ENCODE data around the gene SGPL1.

The SGPL1 gene

GRCh38 chr10:70903262-70903921, 87.6 kb downstream of the SGPL1 start:
- H3K36me3 ChIP-seq (ENCODE audit: control insufficient read depth in 1 of 2, insufficient read depth in 2 of 2, low read length in 2 of 2), result no peaks in the 10 kb centered on the region
- no peak overlapping the region for H3K27ac ChIP-seq (ENCODE audit: low read depth, low read length)
- no peak overlapping the region for H3K9ac ChIP-seq (ENCODE audit: low read depth in 1 of 2, low read length in 2 of 2)
- H3K4me1 ChIP-seq (ENCODE audit: control insufficient read depth in 1 of 2, insufficient read depth in 2 of 2, low read length in 2 of 2), result peaks cover 13 to 15% of the 10 kb centered on the region in 2 donors
- no peaks in the 10 kb centered on the region for H3K27me3 ChIP-seq (ENCODE audit: control insufficient read depth in 1 of 2, insufficient read depth in 2 of 2, low read length in 2 of 2)
- H3K9me3 ChIP-seq (ENCODE audit: control insufficient read depth in 1 of 2, low read length in 2 of 2), result no peaks in the 10 kb centered on the region
- no peak overlapping the region for H3K4me3 ChIP-seq (ENCODE audit: low read depth in 1 of 2, low read length in 2 of 2)

GRCh38 chr10:70905071-70906021, 89.6 kb downstream of the SGPL1 start:
- no peak overlapping the region for H3K27ac ChIP-seq (ENCODE audit: low read depth, low read length)
- no peaks in the 10 kb centered on the region for H3K9me3 ChIP-seq (ENCODE audit: control insufficient read depth in 1 of 2, low read length in 2 of 2)
- no peak overlapping the region for H3K4me3 ChIP-seq (ENCODE audit: low read depth in 1 of 2, low read length in 2 of 2)
- no peaks in the 10 kb centered on the region for H3K36me3 ChIP-seq (ENCODE audit: control insufficient read depth in 1 of 2, insufficient read depth in 2 of 2, low read length in 2 of 2)
- H3K9ac ChIP-seq (ENCODE audit: low read depth in 1 of 2, low read length in 2 of 2), result no peak overlapping the region
- no peaks in the 10 kb centered on the region for H3K27me3 ChIP-seq (ENCODE audit: control insufficient read depth in 1 of 2, insufficient read depth in 2 of 2, low read length in 2 of 2)
- H3K4me1 ChIP-seq (ENCODE audit: control insufficient read depth in 1 of 2, insufficient read depth in 2 of 2, low read length in 2 of 2), result peaks cover 13 to 15% of the 10 kb centered on the region in 2 donors

DNA sequence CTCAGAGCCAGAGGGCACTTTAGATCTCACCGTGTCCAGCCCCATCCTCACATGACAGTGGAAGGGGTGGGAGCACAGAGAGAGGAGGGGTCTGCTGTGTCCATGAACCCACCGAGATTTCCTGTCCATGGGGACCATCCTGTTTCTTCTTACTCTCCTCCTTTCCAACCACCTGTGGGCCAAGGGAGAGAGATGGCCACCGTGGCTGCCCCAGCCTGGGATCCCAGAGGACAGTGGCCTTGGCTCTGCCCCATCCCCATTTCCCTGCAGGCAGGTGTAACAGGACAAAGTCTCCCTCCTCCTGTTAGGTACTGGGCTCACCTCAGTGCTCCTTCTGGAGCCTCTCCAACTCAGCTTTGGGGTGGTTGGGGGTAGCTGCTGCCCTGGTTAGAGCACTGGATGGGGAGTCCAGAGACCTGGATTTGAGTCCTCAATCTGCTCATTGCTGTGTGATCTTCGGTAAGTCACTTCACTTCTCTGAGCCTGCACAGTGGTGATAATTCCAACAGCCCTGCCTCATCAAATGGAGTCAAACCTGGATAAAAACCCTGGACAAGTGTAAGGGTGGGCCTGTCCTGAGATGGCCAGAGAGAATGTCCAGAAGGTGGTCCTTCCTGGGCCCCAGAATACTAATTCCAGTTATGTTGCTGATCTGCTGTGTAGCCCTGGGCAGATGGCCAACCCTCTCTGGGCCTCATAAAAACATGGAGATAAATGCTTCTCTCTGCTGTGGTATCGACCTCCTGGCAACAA, 90.5 kb downstream of the SGPL1 start:
- Histone ChIP-seq H3K4me1 (ENCODE audit: control insufficient read depth in 1 of 2, insufficient read depth in 2 of 2, low read length in 2 of 2) (peaks cover 13 to 15% of the 10 kb centered on the region in 2 donors), H3K27me3 (ENCODE audit: control insufficient read depth in 1 of 2, insufficient read depth in 2 of 2, low read length in 2 of 2) (no peaks in the 10 kb centered on the region)

DNA sequence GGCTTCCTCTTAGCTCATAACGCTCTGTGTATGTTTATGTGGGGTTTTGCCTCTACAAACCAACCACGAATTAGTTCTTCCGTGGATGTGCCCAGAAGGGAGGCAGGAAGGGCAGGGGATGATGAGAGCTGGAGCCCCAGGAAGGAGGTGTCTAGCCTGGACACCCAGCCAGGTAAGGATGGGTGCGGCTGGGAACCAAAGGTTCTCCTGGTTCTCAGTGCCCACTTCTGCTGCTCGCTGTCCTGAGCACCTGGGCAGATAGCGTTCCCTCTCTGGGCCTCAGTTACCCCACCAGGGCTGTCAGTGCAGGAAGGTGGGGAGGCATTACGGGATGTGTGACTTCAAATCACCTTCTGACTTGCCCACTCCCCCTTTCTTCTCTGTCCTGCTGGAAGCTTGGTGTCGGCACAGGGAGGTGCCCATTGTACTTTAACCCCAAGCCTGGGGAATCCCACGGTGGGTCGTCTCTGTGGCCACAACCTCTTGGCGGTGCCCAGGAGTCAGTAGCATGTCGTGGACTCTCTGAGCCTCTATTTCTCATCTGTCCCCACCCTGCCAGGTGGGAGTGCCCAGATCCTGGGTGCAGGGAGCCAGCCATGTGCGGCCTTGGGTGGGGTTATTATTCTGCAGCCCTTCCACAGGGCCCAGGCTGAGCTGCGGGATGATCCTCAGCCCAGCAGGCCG, 91.3 kb downstream of the SGPL1 start:
- H3K27me3 ChIP-seq (ENCODE audit: control insufficient read depth in 1 of 2, insufficient read depth in 2 of 2, low read length in 2 of 2), result no peaks in the 10 kb centered on the region
- H3K9ac ChIP-seq (ENCODE audit: low read depth in 1 of 2, low read length in 2 of 2), result no peak overlapping the region
- H3K36me3 ChIP-seq (ENCODE audit: control insufficient read depth in 1 of 2, insufficient read depth in 2 of 2, low read length in 2 of 2), result no peaks in the 10 kb centered on the region
- no peak overlapping the region for H3K4me3 ChIP-seq (ENCODE audit: low read depth in 1 of 2, low read length in 2 of 2)
- peaks cover 13 to 15% of the 10 kb centered on the region in 2 donors for H3K4me1 ChIP-seq (ENCODE audit: control insufficient read depth in 1 of 2, insufficient read depth in 2 of 2, low read length in 2 of 2)
- H3K9me3 ChIP-seq (ENCODE audit: control insufficient read depth in 1 of 2, low read length in 2 of 2), result no peaks in the 10 kb centered on the region
- H3K27ac ChIP-seq (ENCODE audit: low read depth, low read length), result no peak overlapping the region

More for the DNA sequence above, 90.5 kb downstream of the SGPL1 start:
- no peaks in the 10 kb centered on the region for H3K9me3 ChIP-seq (ENCODE audit: control insufficient read depth in 1 of 2, low read length in 2 of 2)
- no peak overlapping the region for H3K9ac ChIP-seq (ENCODE audit: low read depth in 1 of 2, low read length in 2 of 2)
- no peak overlapping the region for H3K4me3 ChIP-seq (ENCODE audit: low read depth in 1 of 2, low read length in 2 of 2)
- no peak overlapping the region for H3K27ac ChIP-seq (ENCODE audit: low read depth, low read length)
- H3K36me3 ChIP-seq (ENCODE audit: control insufficient read depth in 1 of 2, insufficient read depth in 2 of 2, low read length in 2 of 2), result no peaks in the 10 kb centered on the region

- Histone ChIP-seq H3K27ac (ENCODE audit: low read depth, low read length) (no peak overlapping the region), H3K4me1 (ENCODE audit: control insufficient read depth in 1 of 2, insufficient read depth in 2 of 2, low read length in 2 of 2) (peaks cover 13 to 15% of the 10 kb centered on the region in 2 donors), H3K9ac (ENCODE audit: low read depth in 1 of 2, low read length in 2 of 2) (no peak overlapping the region), H3K36me3 (ENCODE audit: control insufficient read depth in 1 of 2, insufficient read depth in 2 of 2, low read length in 2 of 2) (no peaks in the 10 kb centered on the region), H3K9me3 (ENCODE audit: control insufficient read depth in 1 of 2, low read length in 2 of 2) (no peaks in the 10 kb centered on the region), H3K27me3 (ENCODE audit: control insufficient read depth in 1 of 2, insufficient read depth in 2 of 2, low read length in 2 of 2) (no peaks in the 10 kb centered on the region), H3K4me3 (ENCODE audit: low read depth in 1 of 2, low read length in 2 of 2) (no peak overlapping the region)
Measured at GRCh38 chr10:70907637-70908405, 92.1 kb downstream of the SGPL1 start.

DNA sequence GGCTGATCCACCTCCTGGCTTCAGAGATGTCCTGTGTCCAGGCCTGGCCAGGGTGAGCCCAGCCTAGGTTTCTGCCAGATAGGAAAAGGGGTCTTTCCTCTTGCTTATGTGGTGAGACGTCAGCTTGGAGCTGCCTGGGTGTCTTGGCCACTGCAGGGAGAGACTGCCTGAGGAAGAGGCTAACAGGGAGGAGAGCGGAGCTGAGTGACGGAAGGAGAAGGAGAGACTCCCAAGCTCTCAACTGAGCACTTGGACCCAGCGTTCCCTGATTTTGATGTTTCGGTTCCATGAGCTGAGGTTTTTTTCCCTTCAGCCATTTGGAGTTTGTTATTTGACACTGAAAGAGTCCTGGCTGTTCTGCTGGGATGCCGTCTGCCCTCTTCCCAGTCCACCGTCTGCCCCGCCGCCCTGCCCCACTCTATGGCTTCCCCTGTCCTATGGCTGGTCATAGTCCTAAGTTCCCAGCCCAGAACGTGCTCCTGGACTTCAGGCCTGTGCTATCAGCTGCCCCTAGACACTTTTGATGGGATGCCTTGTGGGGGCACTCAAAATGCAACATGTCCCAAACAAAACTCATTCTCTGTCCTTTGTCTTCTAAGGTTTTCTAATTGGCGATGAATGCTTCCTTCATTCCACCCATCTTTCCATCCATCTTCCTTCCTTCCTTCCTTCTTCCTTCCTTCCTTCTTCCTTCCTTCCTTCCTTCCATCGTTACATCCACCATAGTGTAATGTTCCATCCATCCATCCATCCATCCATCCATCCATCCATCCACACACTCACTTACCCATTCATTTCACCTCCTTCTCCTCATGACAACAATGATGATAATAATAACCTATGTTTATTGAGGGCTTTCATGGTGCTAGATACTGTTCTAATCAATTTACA, 92.9 kb downstream of the SGPL1 start:
- peaks cover 10 to 12% of the 10 kb centered on the region in 2 donors for H3K4me1 ChIP-seq (ENCODE audit: control insufficient read depth in 1 of 2, insufficient read depth in 2 of 2, low read length in 2 of 2)
- H3K27me3 ChIP-seq (ENCODE audit: control insufficient read depth in 1 of 2, insufficient read depth in 2 of 2, low read length in 2 of 2), result no peaks in the 10 kb centered on the region
- no peak overlapping the region for H3K9ac ChIP-seq (ENCODE audit: low read depth in 1 of 2, low read length in 2 of 2)

GRCh38 chr10:70909326-70909935, 93.7 kb downstream of the SGPL1 start:
- Histone ChIP-seq H3K4me1 (ENCODE audit: control insufficient read depth in 1 of 2, insufficient read depth in 2 of 2, low read length in 2 of 2) (peaks cover 10 to 12% of the 10 kb centered on the region in 2 donors), H3K9me3 (ENCODE audit: control insufficient read depth in 1 of 2, low read length in 2 of 2) (no peaks in the 10 kb centered on the region), H3K36me3 (ENCODE audit: control insufficient read depth in 1 of 2, insufficient read depth in 2 of 2, low read length in 2 of 2) (no peaks in the 10 kb centered on the region), H3K9ac (ENCODE audit: low read depth in 1 of 2, low read length in 2 of 2) (no peak overlapping the region), H3K27ac (ENCODE audit: low read depth, low read length) (no peak overlapping the region), H3K27me3 (ENCODE audit: control insufficient read depth in 1 of 2, insufficient read depth in 2 of 2, low read length in 2 of 2) (no peaks in the 10 kb centered on the region), H3K4me3 (ENCODE audit: low read depth in 1 of 2, low read length in 2 of 2) (no peak overlapping the region)

More for the DNA sequence above, 92.9 kb downstream of the SGPL1 start:
- no peaks in the 10 kb centered on the region for H3K36me3 ChIP-seq (ENCODE audit: control insufficient read depth in 1 of 2, insufficient read depth in 2 of 2, low read length in 2 of 2)
- no peak overlapping the region for H3K27ac ChIP-seq (ENCODE audit: low read depth, low read length)
- H3K4me3 ChIP-seq (ENCODE audit: low read depth in 1 of 2, low read length in 2 of 2), result no peak overlapping the region
- H3K9me3 ChIP-seq (ENCODE audit: control insufficient read depth in 1 of 2, low read length in 2 of 2), result no peaks in the 10 kb centered on the region

DNA sequence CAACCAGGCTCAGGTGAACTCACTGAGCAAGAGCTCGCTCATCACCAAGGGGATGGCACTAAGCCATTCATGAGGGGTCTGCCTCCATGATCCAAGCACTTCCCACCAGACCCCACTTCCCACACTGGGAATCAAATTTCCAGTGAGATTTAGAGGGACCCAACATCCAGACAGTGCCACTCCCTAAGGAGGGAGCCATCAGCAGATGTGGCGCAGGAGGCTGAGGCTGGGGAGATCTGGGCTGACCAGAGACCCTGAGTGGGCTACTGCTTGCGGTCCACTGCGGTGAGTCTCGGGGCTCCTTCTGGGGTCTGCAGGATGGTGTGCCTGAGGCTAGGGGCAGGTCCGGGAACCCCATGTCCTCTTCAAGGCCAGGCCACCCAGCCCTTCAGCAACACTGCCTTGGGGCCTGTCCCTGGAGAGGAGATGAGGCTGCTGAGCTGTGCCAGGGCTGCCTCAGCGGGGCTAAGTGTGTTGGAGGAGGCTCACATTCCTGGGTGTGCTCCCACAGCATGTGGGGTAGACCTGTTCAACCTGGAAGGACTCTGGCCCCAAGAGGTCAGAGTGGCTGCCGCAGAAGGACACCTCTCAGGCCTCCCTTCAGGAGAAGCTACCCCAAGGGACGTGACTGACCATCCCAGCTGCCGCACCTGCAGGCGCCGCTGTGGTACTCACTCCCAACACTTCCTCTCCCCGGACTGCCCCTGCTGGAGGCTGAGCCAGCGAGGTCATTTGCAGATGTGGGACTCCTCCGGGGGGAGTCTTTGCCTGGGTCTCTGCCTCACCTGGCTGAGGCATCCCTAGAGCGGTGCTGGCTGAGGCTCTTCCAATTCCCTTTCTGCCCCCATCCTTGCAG, 95.0 kb downstream of the SGPL1 start:
- Histone ChIP-seq H3K9ac (ENCODE audit: low read depth in 1 of 2, low read length in 2 of 2) (no peak overlapping the region), H3K36me3 (ENCODE audit: control insufficient read depth in 1 of 2, insufficient read depth in 2 of 2, low read length in 2 of 2) (no peaks in the 10 kb centered on the region), H3K9me3 (ENCODE audit: control insufficient read depth in 1 of 2, low read length in 2 of 2) (no peaks in the 10 kb centered on the region), H3K27me3 (ENCODE audit: control insufficient read depth in 1 of 2, insufficient read depth in 2 of 2, low read length in 2 of 2) (no peaks in the 10 kb centered on the region), H3K27ac (ENCODE audit: low read depth, low read length) (no peak overlapping the region), H3K4me1 (ENCODE audit: control insufficient read depth in 1 of 2, insufficient read depth in 2 of 2, low read length in 2 of 2) (peaks cover 10 to 12% of the 10 kb centered on the region in 2 donors), H3K4me3 (ENCODE audit: low read depth in 1 of 2, low read length in 2 of 2) (no peak overlapping the region)

Measured in duodenal mucosa (tissue), 2 donors.